Right renal cortex interstitium (tissue), 3 donors: ENCODE results near the gene KLF15. TPM values are rescaled to one million over a fixed set of nuclear protein-coding genes. Genes with fewer than 3 reads are reported as not detected.

Experiments used
- DNase-seq, 3 donors: peaks; one replicate each; pipeline ENCODE4 v3.0.0-alpha.2; 2013; ENCODE audit warnings: low read depth in 3 of 3, low spot score in 2 of 3
- polyA plus RNA-seq, 3 donors: library from polyadenylated mRNA; unstranded; fragments of 120-200 nt; gene quantifications; one replicate each; pipeline ENCODE4 v1.2.1, GENCODE V29; 2013; ENCODE audit not compliant: insufficient read length in 3 of 3

Gene KLF15
- polyA plus RNA-seq = 10 to 100 TPM; 10.0 to 11.6 (median 10.8) TPM

GRCh38 chr3:126357295-126358037 is at the start of gene KLF15:
KLF15 (minus strand) TSS chr3:126357408; CDS start chr3:126352922, 4,486 bp downstream.
- DNase-seq = peak in 1 of 3 donors; percentile 58

- no peak for DNase-seq
Observed at GRCh38 chr3:126406389-126407296, 49.4 kb upstream of the KLF15 start.

GRCh38 chr3:126402666-126403302 is 45.6 kb upstream of the KLF15 start:
- no peak for DNase-seq

GRCh38 chr3:126402178-126402577 is 45.0 kb upstream of the KLF15 start:
- no peak for DNase-seq

GRCh38 chr3:126401611-126402160 is 44.5 kb upstream of the KLF15 start:
- DNase-seq = no peak

GRCh38 chr3:126399756-126400155 is 42.5 kb upstream of the KLF15 start:
- no peak for DNase-seq

GRCh38 chr3:126399351-126399735 is 42.1 kb upstream of the KLF15 start:
- no peak for DNase-seq

GRCh38 chr3:126398423-126399350 is 41.5 kb upstream of the KLF15 start:
- no peak for DNase-seq

GRCh38 chr3:126397610-126398422 is 40.6 kb upstream of the KLF15 start:
- DNase-seq = no peak

GRCh38 chr3:126396536-126396935 is 39.3 kb upstream of the KLF15 start:
- no peak for DNase-seq

GRCh38 chr3:126395846-126396513 is 38.8 kb upstream of the KLF15 start:
- no peak for DNase-seq

- DNase-seq = no peak
Observed at GRCh38 chr3:126394977-126395321, 37.7 kb upstream of the KLF15 start.

GRCh38 chr3:126394179-126394976 is 37.2 kb upstream of the KLF15 start, which contains the start of gene CFAP100:
CFAP100 (plus strand) TSS chr3:126394909; CDS start chr3:126396001, 1,092 bp downstream.
- peak in 2 of 3 donors; percentile 45 to 53 for DNase-seq

- DNase-seq = no peak
Observed at GRCh38 chr3:126393563-126393962, 36.4 kb upstream of the KLF15 start.

- no peak for DNase-seq
Observed at GRCh38 chr3:126392246-126392645, 35.0 kb upstream of the KLF15 start.

GRCh38 chr3:126391631-126392030 is 34.4 kb upstream of the KLF15 start:
- DNase-seq = no peak

- no peak for DNase-seq
Observed at GRCh38 chr3:126390751-126391150, 33.5 kb upstream of the KLF15 start.

GRCh38 chr3:126390201-126390600 is 33.0 kb upstream of the KLF15 start:
- DNase-seq = no peak
